ENCODE data around the gene B4GALT5.

The B4GALT5 gene

DNA sequence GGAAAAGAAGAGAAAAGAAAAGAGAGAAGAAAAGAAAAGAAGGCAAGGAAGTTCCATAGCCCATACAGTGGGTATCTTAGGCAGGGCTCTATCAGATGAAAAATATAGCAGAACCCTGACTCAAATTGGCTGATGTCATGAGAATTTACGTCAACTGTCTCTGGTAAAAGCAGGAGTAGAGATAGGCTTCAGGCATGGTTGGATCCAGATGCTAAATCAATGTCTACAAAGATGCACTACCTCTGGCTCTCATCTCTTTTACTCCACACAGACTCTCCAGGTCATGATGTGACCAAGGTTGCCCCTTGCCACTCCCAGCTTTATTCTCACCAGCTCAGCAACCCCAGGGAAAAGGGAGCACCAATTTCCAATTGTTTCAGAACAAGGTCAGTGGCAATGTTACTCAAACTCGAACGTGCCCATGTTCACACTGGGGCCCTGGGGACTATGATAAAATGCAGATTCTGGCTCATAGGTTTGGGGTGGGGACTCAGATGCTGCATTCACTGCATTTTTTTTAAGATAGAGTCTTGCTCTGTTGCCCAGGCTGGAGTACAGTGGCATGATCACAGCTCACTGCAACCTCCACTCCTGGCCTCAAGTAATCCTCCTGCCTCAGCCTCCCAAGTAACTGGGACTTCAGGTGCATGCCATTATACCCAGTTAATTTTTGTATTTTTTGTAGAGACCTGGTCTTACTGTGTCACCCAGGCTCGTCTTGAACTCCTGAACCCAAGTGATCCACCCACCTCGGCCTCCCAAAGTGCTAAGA, 112.3 kb downstream of the B4GALT5 start:
- DNase-seq = no peak

- no peak for DNase-seq
These were observed 113.9 kb downstream of the B4GALT5 start for GRCh38 chr20:49599746-49600113.

DNA sequence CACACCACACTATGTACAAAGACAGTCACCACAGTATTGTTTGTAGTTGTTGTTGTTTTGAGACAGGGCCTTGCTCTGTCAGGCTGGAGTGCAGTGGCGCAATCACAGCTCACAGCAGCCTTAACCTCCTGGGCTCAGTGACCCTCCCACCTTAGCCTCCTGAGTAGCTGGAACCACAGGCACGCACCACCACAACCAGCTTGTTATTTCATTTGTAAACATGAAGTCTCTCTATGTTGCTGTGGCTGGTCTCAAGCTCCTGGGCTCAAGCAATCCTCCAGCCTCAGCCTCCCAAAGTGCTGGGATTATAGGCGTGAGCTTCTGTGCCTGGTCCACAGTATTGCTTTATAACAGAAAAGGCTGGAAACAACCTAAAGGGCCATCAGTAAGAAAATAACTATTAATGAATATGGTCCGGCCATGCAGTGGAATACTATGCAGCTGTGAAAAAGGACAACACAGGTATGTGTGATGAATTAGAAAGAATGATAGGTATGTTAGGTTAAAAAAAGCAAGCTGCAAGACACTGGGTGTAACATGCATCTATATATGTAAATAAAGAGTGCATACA, 115.8 kb downstream of the B4GALT5 start:
- DNase-seq = no peak

DNA sequence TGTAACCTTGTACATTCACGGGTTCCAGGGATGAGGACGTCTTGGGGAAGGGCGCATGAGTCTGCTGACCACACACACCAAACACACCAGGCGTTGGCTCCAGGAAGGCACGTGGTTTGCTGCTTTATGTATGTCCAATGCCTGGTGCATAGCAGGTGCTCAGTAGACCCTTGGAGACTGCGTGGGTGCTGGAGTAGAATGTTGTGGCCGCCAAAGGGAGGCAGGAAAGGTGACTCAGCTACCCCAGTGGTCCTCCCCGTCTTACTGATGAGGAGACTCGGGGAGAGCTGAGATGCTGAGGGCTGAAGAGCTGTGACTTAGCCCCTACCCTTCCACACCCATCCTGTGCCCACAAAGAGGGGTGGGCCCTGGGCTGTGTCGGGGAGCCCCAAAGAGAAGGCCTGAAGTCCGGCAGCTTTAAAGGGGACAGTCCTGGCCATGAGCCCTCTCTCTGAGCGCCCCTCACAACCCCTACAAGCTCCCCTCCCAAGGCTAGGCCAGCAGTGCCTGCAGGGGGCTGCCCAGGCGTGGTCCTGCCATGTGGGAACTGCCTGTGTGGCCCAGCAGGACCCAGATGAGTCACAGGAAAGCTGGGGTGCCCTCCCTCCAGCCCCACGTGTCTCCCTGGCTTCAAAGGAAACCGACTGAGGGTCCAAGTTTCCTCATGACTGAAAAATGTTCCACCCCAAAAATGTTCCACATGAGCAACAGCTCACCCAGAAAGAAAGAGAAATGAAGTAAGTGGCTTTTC, 117.7 kb downstream of the B4GALT5 start:
- DNase-seq = no peak

DNA sequence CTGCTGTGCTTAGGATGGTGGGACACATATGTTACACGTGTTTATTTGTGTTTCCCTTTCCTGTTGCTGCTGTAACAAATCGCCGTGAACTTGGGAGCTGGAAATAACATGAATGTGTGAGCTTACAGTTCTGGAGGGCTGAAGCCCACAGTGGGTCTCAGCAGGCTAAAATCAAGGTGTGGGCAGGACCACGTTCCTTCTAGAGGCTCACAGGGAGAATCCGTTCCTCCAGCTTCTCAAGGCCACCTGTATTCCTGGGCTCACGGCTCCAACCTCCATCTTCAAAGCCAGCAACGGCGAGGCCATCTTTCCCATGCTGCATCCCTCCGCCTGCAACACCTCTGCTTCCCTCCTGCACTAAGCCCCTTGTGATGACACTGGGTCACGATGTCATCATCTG, 118.3 kb downstream of the B4GALT5 start:
- no peak for DNase-seq

DNA sequence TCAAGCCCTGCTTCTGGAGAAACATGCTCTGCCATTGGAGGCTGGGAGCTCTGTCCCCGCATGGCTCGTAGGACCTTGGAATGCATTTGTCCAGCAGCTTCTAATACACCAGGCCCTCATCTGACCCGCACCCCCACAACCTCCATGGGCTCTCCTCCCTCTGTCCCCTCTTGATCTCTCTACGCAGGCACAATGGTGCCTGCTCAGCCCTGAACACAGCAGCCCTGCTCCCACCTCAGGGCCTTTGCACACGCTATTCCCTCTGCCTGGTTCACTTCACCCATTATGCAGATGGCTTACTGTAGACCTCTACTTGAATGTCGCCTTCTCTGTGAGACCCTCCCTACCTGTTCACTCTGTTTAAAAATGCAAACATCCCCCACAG, 118.8 kb downstream of the B4GALT5 start:
- no peak for DNase-seq

GRCh38 chr20:49594143-49594930, 119.3 kb downstream of the B4GALT5 start:
- DNase-seq = no peak

DNA sequence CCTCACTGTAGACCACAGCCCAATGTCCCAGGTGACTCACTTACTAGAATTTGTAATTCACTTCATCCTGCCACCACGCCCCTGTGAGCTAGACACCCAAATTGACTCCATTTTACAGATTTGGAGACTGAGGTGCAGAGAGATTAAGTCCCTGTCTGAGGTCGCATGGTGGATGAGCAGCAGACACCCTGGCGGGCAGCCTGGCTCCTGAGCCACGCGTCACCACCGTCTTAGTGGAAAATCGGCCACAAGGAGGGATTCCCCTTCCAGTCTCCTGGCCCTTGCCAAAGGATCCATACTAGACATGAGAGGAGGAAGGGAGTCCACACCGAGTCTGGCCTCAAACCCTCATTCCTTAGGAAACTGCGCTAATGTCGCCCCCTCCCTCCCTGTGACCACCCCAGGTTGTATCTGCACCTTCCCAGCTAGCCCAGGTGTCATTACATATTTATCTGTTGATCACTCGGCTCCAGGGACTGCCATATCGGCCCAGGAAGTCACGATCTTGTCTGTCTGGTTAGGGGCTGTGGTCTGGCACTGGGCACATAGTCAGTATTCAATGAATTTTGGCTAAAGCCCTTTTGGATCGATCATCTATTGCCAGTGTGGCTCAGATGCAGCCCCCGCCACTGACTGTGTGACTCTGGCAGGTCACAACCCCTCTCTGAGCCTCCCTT, 120.1 kb downstream of the B4GALT5 start:
- no peak for DNase-seq

- no peak for DNase-seq
These were observed 121.6 kb downstream of the B4GALT5 start for GRCh38 chr20:49592120-49592519.

DNA sequence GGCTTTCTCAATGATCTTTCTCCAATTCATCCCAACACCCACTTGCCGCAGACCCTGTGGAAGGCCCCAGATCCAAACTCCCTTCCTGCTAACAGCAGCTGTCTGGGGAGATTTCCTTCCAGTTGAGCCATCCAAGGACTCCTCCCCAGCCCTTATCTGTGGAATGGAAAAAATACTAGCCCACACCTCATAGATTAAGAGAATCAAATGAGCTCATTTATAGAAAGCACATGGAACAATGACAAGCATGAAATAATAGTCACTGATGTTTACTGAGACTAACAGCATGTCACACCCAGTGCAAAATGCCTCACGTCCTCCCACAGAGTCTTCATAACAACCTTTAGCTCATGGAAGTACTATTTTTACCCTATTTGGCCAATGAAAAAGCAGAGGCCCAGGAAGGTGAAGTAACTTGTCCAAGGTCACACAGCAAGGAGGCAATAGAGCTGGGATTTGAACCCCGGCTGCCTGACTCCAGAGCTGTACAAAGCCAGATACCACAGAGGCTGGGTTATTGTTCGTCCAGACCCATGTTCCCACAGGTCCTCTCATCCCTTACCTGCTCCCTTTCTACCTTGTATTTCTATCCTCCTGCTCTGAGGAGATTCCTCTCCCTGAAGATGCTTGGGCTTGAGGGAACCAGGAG, 122.3 kb downstream of the B4GALT5 start:
- no peak for DNase-seq

DNA sequence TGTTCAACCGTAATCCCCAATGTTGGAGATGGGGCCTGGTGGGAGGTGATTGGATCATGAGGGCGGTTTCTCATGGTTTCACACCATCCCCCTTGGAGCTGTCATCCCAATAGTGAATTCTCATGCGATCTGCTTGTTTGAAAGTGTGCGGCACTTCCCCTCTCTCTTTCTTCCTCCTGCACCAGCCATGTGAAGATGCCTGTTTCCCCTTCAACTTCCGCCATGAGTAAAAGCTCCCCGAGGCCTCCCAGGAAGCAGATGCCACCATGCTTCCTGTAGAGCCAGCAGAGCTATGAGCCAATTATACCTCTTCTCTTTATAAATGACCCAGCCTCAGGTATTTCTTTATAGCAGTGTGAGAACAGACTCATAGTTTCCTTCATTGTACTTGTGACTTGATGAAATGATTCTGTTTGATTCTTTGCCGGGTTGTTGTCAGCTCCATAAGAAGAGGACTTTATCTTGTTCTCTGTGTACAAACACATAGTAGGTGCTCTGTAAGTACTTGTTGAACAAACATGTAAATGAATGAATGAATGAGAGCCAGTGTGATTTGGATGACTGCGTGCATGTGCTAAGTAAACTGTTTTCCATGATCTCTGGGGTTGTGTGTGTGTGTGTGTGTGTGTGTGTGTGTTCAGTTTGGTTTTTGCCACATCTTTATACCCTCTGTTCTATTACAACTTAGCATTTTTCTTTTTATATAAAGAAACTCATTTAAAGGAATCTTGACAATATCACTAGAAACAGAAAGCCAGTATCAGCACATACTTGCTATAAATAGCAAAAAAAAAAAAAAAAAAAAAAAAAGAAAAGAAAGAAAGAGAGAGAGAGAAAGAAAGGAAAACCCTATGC, 123.3 kb downstream of the B4GALT5 start:
- DNase-seq = no peak

- DNase-seq = no peak
These were observed 123.9 kb downstream of the B4GALT5 start for GRCh38 chr20:49589747-49590146.

DNA sequence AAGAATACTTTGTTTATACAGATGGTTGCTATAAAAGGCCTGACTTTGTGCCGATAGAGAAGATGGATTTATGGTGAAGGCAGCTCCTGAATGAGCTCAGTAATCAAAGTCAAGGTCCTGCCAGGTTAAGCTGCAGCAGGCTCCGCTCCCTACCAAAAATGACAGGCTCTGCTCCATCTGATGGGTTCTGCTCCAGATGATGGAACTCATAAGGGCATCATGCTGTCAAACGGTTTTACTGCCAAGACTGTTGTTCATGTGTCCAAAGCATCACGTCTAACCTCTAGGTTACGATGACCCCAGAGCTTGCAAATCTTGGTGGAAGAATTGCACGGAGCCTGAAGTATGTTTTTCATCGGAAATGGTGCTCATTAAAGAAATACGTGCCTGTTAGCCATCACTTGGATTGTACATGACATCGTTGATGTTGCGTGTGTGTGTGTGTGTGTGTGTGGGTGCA, 126.5 kb downstream of the B4GALT5 start:
- no peak for DNase-seq

DNA sequence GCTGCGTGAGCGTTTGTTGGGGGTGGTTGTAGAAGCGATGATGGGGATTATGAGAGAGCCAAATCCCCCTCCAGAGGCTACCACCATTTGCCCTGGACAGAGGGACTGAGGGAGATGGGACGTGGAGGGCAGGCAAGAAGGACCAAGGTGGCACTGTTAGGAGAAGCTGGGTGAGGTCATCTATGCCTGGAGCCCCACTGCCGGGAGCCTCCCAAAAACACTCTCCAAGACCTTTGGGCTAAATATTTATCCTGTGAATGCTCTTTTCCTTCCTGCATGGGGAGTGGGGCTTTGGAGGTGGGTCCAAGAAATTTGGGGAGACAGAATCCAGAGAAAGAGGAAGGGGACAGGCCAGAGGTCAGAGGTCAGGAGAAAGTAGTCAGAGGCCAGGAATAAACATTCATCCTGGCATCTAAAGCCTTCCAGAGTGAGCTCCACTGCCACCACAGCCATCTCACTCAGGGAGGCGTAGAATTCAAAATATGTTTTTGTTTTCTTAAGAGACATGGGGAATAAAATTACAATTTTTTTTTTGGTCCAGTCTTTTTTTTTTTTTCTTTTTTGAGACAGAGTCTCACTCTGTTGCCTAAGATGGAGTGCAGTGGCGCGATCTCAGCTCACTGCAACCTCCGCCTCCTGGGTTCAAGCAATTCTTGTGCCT, 128.0 kb downstream of the B4GALT5 start:
- no peak for DNase-seq

DNA sequence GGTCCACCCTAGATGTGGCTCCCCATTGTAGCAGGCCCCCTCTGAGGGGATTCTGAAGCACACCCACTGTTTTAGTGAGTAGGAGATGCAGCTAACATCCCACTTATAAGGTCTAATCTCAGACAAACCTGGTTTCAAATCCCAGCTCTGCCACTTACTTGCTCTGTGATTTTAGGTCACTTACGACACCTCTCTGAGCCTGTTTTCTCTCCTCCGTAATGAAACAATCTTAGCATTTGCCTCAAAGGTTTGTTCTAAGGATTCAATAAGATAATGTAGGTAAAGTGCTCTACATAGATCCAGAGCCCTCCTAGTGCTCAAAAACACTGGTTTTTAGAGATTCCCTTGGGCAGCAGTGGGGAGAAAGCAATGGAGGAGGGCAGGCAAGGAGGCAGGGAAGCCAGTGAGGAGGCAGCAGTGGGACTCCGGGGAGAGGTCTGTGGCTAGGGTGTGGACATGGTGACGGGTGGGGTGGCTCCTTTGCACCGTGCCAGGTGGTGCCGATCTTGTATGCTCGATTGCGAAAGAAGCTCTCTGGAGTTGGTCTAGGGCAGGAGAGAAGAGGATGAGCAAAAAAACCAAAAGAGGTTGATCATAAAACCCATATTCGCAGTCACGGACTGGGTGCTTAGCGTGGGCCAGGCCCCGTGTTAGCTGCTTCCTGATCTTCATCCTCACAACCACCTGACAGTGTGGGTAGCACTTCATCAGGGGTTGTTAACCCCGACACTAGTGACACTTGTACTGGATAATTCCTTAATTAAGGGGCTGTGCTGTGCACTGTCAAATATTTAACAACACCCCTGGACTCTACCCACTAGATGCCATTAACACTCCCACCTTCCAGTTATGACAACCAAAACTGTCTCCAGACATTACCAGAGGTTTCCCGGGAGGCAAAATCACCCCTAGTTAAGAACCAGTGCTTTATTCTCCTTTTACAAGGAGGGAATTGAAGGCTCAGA, 129.0 kb downstream of the B4GALT5 start:
- DNase-seq = no peak

GRCh38 chr20:49583669-49584417, 129.8 kb downstream of the B4GALT5 start:
- no peak for DNase-seq

- no peak for DNase-seq
These were observed 130.4 kb downstream of the B4GALT5 start for GRCh38 chr20:49583343-49583668.

Measured in NCI-H1436 treated with DMSO at 0.1 percent for 48 hours (cell line).